Keratinocyte (primary cell): ENCODE measurements around the gene CEBPG. TPM values are rescaled to one million over a fixed set of nuclear protein-coding genes. Genes with fewer than 3 reads are reported as not detected.
A peak's percentile ranks its signal among the peaks of the same experiment; 100 is the strongest.

Experiments used
- DNase-seq: peaks from one replicate; pipeline ENCODE4 v3.0.0-alpha.2; 2011; ENCODE audit warnings: low read depth, missing footprints, low spot score
- FAIRE-seq: peaks from 2 replicates; lab custom pipeline; 2011; peaks lifted over from hg19 to GRCh38; lab: Jason Lieb, UNC
- H2AFZ ChIP-seq: 2 replicates; pipeline ENCODE4 v1.6.0; 2012; ENCODE audit warnings: low read length, control low read depth, inconsistent platforms; ENCODE audit not compliant: control insufficient read depth
- H3K27ac ChIP-seq: 2 replicates; pipeline ENCODE4 v1.5.1; 2011; ENCODE audit warnings: low read length; ENCODE audit not compliant: control insufficient read depth, insufficient read depth
- H3K27me3 ChIP-seq: 3 replicates; pipeline ENCODE4 v1.6.0; 2011; ENCODE audit warnings: low read length; ENCODE audit not compliant: control insufficient read depth, insufficient read depth; ENCODE audit errors: extremely low read depth
- H3K36me3 ChIP-seq, 2 experiments: 2 replicates in 1 of 2; 3 replicates in 1 of 2; pipeline ENCODE4 v1.5.1; 2011; ENCODE audit warnings: low read length in 2 of 2, mild to moderate bottlenecking in 1 of 2; ENCODE audit not compliant: control insufficient read depth in 2 of 2, insufficient read depth in 2 of 2; ENCODE audit errors: extremely low read depth in 1 of 2
- H3K4me1 ChIP-seq: 3 replicates; pipeline ENCODE4 v1.5.1; 2011; ENCODE audit warnings: low read length; ENCODE audit not compliant: control insufficient read depth, insufficient read depth; ENCODE audit errors: extremely low read depth
- H3K4me2 ChIP-seq: 3 replicates; pipeline ENCODE4 v1.6.0; 2011; ENCODE audit warnings: low read depth, low read length; ENCODE audit not compliant: control insufficient read depth, insufficient read depth; ENCODE audit errors: extremely low read depth
- H3K4me3 ChIP-seq, 3 experiments: fragments of 200-600 bp in 1 of 3; sonication (generic) in 1 of 3; 2 replicates in 2 of 3; 3 replicates in 1 of 3; pipeline ENCODE4 v1.5.1; 2011 to 2016; ENCODE audit warnings: low read length in 3 of 3, mild to moderate bottlenecking in 3 of 3, control low read depth in 2 of 3, inconsistent platforms in 1 of 3, low read depth in 1 of 3, mixed read lengths in 1 of 3, mixed run types in 1 of 3, moderate library complexity in 1 of 3; ENCODE audit not compliant: control insufficient read depth in 2 of 3, insufficient read depth in 2 of 3; ENCODE audit errors: extremely low read depth in 1 of 3
- H3K79me2 ChIP-seq: 2 replicates; pipeline ENCODE4 v1.6.0; 2012; ENCODE audit warnings: low read length; ENCODE audit not compliant: control insufficient read depth, insufficient read depth
- H3K9ac ChIP-seq: 3 replicates; pipeline ENCODE4 v1.6.0; 2011; ENCODE audit warnings: low read length; ENCODE audit not compliant: control insufficient read depth, insufficient read depth; ENCODE audit errors: extremely low read depth
- H3K9me1 ChIP-seq: 3 replicates; pipeline ENCODE4 v1.6.0; 2011; ENCODE audit warnings: low read length; ENCODE audit not compliant: control insufficient read depth, insufficient read depth; ENCODE audit errors: extremely low read depth
- H3K9me3 ChIP-seq: 2 replicates; pipeline ENCODE4 v1.5.1; 2012; ENCODE audit warnings: low read depth, low read length; ENCODE audit not compliant: control insufficient read depth
- H4K20me1 ChIP-seq: 3 replicates; pipeline ENCODE4 v1.6.0; 2011; ENCODE audit warnings: low read length; ENCODE audit not compliant: control insufficient read depth, insufficient read depth; ENCODE audit errors: extremely low read depth
- EZH2 ChIP-seq: IDR thresholded peaks from one replicate; pipeline ENCODE4 v1.6.1; 2012; ENCODE audit warnings: inconsistent platforms, mild to moderate bottlenecking, low read length, moderate library complexity
- dilution Hi-C: fragments of 300-500 bp; cut with MboI; formaldehyde crosslinking; loops from one replicate; pipeline ENCODE4 v1.7.0; 2020; ENCODE audit warnings: low sequenced_read_pairs; ENCODE audit not compliant: extremely low pct_ligation_motif_present
- polyA plus RNA-seq, 5 experiments: library from polyadenylated mRNA; depleted of rRNA in 3 of 5; stranded (reverse) in 3 of 5; stranded (forward) in 1 of 5; unstranded in 1 of 5; fragments of >200 nt; gene quantifications; 1 replicate in 1 of 5; 2 replicates in 3 of 5; 3 replicates in 1 of 5; pipeline versions ENCODE4 v1.2.1 to v1.2.3, GENCODE V29; 2011 to 2012; ENCODE audit warnings: missing spikeins in 2 of 5, low read depth in 1 of 5, low replicate concordance in 1 of 5
- TF ChIP-seq, protein P1 (sequence below), 3 experiments: IDR thresholded peaks in 1 of 3; conservative IDR thresholded peaks in 1 of 3; optimal IDR thresholded peaks in 1 of 3; 2 replicates in 2 of 3; 3 replicates in 1 of 3; pipeline versions ENCODE3 to v1.5.1; 2011; ENCODE audit warnings: low read length in 3 of 3, mild to moderate bottlenecking in 3 of 3, moderate library complexity in 2 of 3, control low read depth in 1 of 3, inconsistent platforms in 1 of 3; ENCODE audit not compliant: insufficient read depth in 2 of 3; ENCODE audit errors: extremely low read depth in 1 of 3

Gene CEBPG
- polyA plus RNA-seq, 1 donor (not counting 4 experiments of a cell fraction or from before 2014, with no cell fraction given), result 31.9 TPM

DNA sequence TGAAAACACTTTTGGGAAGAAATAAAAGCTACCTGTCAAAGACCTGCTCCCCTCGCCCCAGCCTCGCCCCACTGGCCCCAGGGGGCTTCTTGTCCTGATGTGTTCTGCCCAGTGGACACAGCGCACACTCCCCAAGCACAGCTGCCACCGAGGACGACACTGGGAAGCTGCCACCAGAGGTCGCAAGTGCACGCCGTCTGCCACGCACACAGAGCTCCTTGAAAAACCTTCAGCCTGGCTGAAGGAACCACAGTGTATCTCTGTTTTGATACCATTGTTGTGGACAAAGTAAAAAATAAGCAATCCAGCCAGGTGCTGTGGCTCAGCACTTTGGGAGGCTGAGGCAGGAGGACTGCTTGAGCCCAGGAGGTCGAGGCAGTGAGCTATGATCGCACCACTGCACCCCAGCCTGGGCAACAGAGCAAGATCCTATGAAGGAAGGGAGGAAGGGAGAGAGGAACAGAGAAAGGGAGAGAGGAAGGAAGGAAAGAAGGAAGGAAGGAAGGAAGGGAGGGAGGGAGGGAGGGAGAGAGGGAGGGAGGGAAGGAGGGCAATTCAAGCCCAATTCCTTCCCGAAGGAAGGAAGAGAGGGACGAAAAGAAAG, 57.3 kb downstream of the CEBPG start:
- no peaks in the 10 kb centered on the region for H4K20me1 ChIP-seq
- dilution Hi-C loops, result no loop called here
- H3K4me1 ChIP-seq, result no peaks in the 10 kb centered on the region
- no peaks in the 10 kb centered on the region for H3K9me1 ChIP-seq
- FAIRE-seq, result peak; percentile 89
- no peak overlapping the region for H3K4me3 ChIP-seq
- TF ChIP-seq, protein P1, sequence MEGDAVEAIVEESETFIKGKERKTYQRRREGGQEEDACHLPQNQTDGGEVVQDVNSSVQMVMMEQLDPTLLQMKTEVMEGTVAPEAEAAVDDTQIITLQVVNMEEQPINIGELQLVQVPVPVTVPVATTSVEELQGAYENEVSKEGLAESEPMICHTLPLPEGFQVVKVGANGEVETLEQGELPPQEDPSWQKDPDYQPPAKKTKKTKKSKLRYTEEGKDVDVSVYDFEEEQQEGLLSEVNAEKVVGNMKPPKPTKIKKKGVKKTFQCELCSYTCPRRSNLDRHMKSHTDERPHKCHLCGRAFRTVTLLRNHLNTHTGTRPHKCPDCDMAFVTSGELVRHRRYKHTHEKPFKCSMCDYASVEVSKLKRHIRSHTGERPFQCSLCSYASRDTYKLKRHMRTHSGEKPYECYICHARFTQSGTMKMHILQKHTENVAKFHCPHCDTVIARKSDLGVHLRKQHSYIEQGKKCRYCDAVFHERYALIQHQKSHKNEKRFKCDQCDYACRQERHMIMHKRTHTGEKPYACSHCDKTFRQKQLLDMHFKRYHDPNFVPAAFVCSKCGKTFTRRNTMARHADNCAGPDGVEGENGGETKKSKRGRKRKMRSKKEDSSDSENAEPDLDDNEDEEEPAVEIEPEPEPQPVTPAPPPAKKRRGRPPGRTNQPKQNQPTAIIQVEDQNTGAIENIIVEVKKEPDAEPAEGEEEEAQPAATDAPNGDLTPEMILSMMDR (optimal IDR thresholded peaks at IDR 0.05 in 1 of 3, IDR thresholded peaks at IDR 0.05 in 1 of 3, conservative IDR thresholded peaks at IDR 0.05 in 1 of 3; ENCODE audit: extremely low read depth in 1 of 3, insufficient read depth in 2 of 3, low read length in 3 of 3), result peak; percentile 81 to 98 (median 89)
- TF ChIP-seq EZH2, result no peak
- H3K79me2 ChIP-seq, result no peaks in the 10 kb centered on the region
- H3K9ac ChIP-seq, result no peak overlapping the region
- no peak for DNase-seq
- peaks cover 11% of the 10 kb centered on the region for H3K27me3 ChIP-seq
- H2AFZ ChIP-seq, result no peak overlapping the region
- no peak overlapping the region for H3K4me2 ChIP-seq
- peaks cover 0 to 4% of the 10 kb centered on the region in 2 experiments for H3K36me3 ChIP-seq
- no peaks in the 10 kb centered on the region for H3K9me3 ChIP-seq
- no peak overlapping the region for H3K27ac ChIP-seq

- no peaks in the 10 kb centered on the region for H3K9me1 ChIP-seq
- dilution Hi-C loops, result no loop called here
- FAIRE-seq (no peak), DNase-seq (no peak)
- peaks cover 11% of the 10 kb centered on the region for H3K27me3 ChIP-seq
- no peak overlapping the region for H3K4me2 ChIP-seq
- no peaks in the 10 kb centered on the region for H3K9me3 ChIP-seq
- TF ChIP-seq, protein P1 (optimal IDR thresholded peaks at IDR 0.05 in 1 of 3, IDR thresholded peaks at IDR 0.05 in 1 of 3, conservative IDR thresholded peaks at IDR 0.05 in 1 of 3; ENCODE audit: extremely low read depth in 1 of 3, insufficient read depth in 2 of 3, low read length in 3 of 3), result no peak
- TF ChIP-seq EZH2, result no peak
- no peak overlapping the region for H3K9ac ChIP-seq
- no peak overlapping the region for H3K4me3 ChIP-seq
- peaks cover 0 to 4% of the 10 kb centered on the region in 2 experiments for H3K36me3 ChIP-seq
- H4K20me1 ChIP-seq, result no peaks in the 10 kb centered on the region
- H2AFZ ChIP-seq, result no peak overlapping the region
- H3K4me1 ChIP-seq, result no peaks in the 10 kb centered on the region
- no peaks in the 10 kb centered on the region for H3K79me2 ChIP-seq
- no peak overlapping the region for H3K27ac ChIP-seq
Measured at GRCh38 chr19:33432015-33432414, 58.5 kb downstream of the CEBPG start.

Other genes starting within 250 kb of the CEBPG start
- gene WDR88, start 241.6 kb upstream of the CEBPG start, polyA plus RNA-seq, result not detected in 3 replicates
- gene LRP3, start 179.4 kb upstream of the CEBPG start, polyA plus RNA-seq, result 2.5 to 12.7 TPM (median 5.0 TPM) in 3 replicates
- not detected in 3 replicates for gene SLC7A10, start 147.9 kb upstream of the CEBPG start, polyA plus RNA-seq
- gene CEBPA, start 71.2 kb upstream of the CEBPG start, polyA plus RNA-seq, result 1.5 to 6.4 TPM (median 3.6 TPM) in 3 replicates
- gene PEPD, start 148.1 kb downstream of the CEBPG start, polyA plus RNA-seq, result 36.9 to 58.3 TPM (median 37.6 TPM) in 3 replicates
- gene CHST8, start 248.2 kb downstream of the CEBPG start, polyA plus RNA-seq, result not detected in 3 replicates